Mucosa of descending colon (tissue), 3 donors: ENCODE measurements around the gene OR51G1. TPM values are rescaled to one million over a fixed set of nuclear protein-coding genes. Genes with fewer than 3 reads are reported as not detected.
A peak's percentile ranks its signal among the peaks of the same experiment; 100 is the strongest.

Experiments used
- ATAC-seq: fragments of 200-7000 bp; cut with Tn5 transposase; one replicate; pipeline ENCODE4 v1.9.1; 2020; ENCODE audit warnings: mild to moderate bottlenecking, moderate library complexity
- DNase-seq, 3 donors: peaks; one replicate each; pipeline ENCODE4 v3.0.0-alpha.2; 2020
- H3K36me3 ChIP-seq: fragments of 200-600 bp; one replicate; pipeline ENCODE4 v1.8.0; 2021; ENCODE audit warnings: low read depth, mild to moderate bottlenecking
- H3K4me1 ChIP-seq: fragments of 200-600 bp; one replicate; pipeline ENCODE4 v1.8.0; 2021; ENCODE audit warnings: low read depth, mild to moderate bottlenecking
- H3K4me3 ChIP-seq: fragments of 200-600 bp; one replicate; pipeline ENCODE4 v1.8.0; 2021; ENCODE audit warnings: mild to moderate bottlenecking
- H3K9me3 ChIP-seq: fragments of 200-600 bp; one replicate; pipeline ENCODE4 v1.8.0; 2021; ENCODE audit warnings: mild to moderate bottlenecking
- CTCF ChIP-seq: fragments of 200-600 bp; IDR thresholded peaks from one replicate; pipeline ENCODE4 v1.8.0; 2022; ENCODE audit warnings: antibody characterized with exemption, mild to moderate bottlenecking
- intact Hi-C, 2 donors: fragments of 100-400 bp; cut with DNase I in 1 of 2; cut with micrococcal nuclease in 1 of 2; formaldehyde crosslinking; loops; one replicate each; pipeline versions ENCODE4 v1.11.0 to v1.11.1; 2022; cut with DNase I, micrococcal nuclease
- total RNA-seq, 3 donors: library from RNA; stranded (reverse); fragmentation: NEBNext Ultra II Directional in 2 of 3; extraction: Animal tissue kit (Norgen Biotek cat#: 25700) in 2 of 3; gene quantifications; one replicate each; pipeline versions ENCODE4 v1.2.1 to v1.2.4, GENCODE V29; 2021 to 2023
- donor health status: DM: no; HTN: no; CAD: no; lungs with moderate emphysema.
- donor health status: DM: no; HTN: no; CAD: no.
- donor health status: DM: no; HTN: yes; CAD: no.

Gene OR51G1
- total RNA-seq, 3 donors from 2014 or later, result not detected

GRCh38 chr11:4886186-4886585 is 38.0 kb downstream of the OR51G1 start:
- Histone ChIP-seq H3K4me3 (no peak overlapping the region), H3K36me3 (no peaks in the 10 kb centered on the region), H3K9me3 (no peaks in the 10 kb centered on the region), H3K4me1 (no peaks in the 10 kb centered on the region)
- DNase-seq (no peak), ATAC-seq (peak; percentile 69)
- no peak for TF ChIP-seq CTCF
- intact Hi-C loops, result no loop called here

- Histone ChIP-seq H3K4me3 (no peak overlapping the region), H3K9me3 (no peaks in the 10 kb centered on the region), H3K4me1 (no peaks in the 10 kb centered on the region), H3K36me3 (no peaks in the 10 kb centered on the region)
- TF ChIP-seq CTCF, result no peak
- intact Hi-C loops, result no loop called here
- no peak for DNase-seq
- no peak for ATAC-seq
These were observed 39.8 kb downstream of the OR51G1 start for GRCh38 chr11:4884361-4884760.

GRCh38 chr11:4882543-4882942 is 41.6 kb downstream of the OR51G1 start:
- no peak for ATAC-seq

GRCh38 chr11:4881860-4882500 is 42.2 kb downstream of the OR51G1 start, which contains the start of gene OR51T1:
Gene OR51T1, plus strand, starts transcription at chr11:4881900. Its CDS starts 0 bp downstream, at chr11:4881900.
- no peak within 1 kb of the TSS for H3K4me3 ChIP-seq
- DNase-seq (no peak), ATAC-seq (no peak)
- no peaks in the 10 kb centered on the region for H3K4me1 ChIP-seq
- no peak for TF ChIP-seq CTCF
- H3K36me3 ChIP-seq, result no peaks in the 10 kb centered on the region
- no peaks in the 10 kb centered on the region for H3K9me3 ChIP-seq
- intact Hi-C loops, result no loop called here

More at GRCh38 chr11:4882543-4882942, 41.6 kb downstream of the OR51G1 start:
- no peak for DNase-seq
- Histone ChIP-seq H3K9me3 (no peaks in the 10 kb centered on the region), H3K36me3 (no peaks in the 10 kb centered on the region), H3K4me3 (no peak overlapping the region), H3K4me1 (no peaks in the 10 kb centered on the region)
- intact Hi-C loops, result no loop called here
- TF ChIP-seq CTCF, result no peak

GRCh38 chr11:4881188-4881587 is 43.0 kb downstream of the OR51G1 start:
- no peak for DNase-seq

More at GRCh38 chr11:4881188-4881587, 43.0 kb downstream of the OR51G1 start:
- ATAC-seq, result no peak
- no peak for TF ChIP-seq CTCF
- no peak overlapping the region for H3K4me3 ChIP-seq
- H3K9me3 ChIP-seq, result no peaks in the 10 kb centered on the region
- intact Hi-C loops, result no loop called here
- no peaks in the 10 kb centered on the region for H3K4me1 ChIP-seq
- no peaks in the 10 kb centered on the region for H3K36me3 ChIP-seq

Other genes with a start within 250 kb of the OR51G1 start
- 10 to 100 TPM in 1 of 3 donors, 1 to 10 TPM in 1, under 1 TPM in 1; 0.46 to 11.0 (median 1.0) TPM for gene OR51E2, start 226.5 kb downstream of the OR51G1 start, total RNA-seq
- gene MMP26, start 219.6 kb downstream of the OR51G1 start, total RNA-seq, result not detected
- not detected for gene OR51F1, start 154.4 kb downstream of the OR51G1 start, total RNA-seq
- gene OR52R1, start 120.0 kb downstream of the OR51G1 start, total RNA-seq, result not detected
- gene OR51F2, start 103.0 kb downstream of the OR51G1 start, total RNA-seq, result not detected
- not detected for gene OR51S1, start 75.1 kb downstream of the OR51G1 start, total RNA-seq
- not detected for gene OR51T1, start 42.4 kb downstream of the OR51G1 start, total RNA-seq
- gene OR51A7, start 20.6 kb downstream of the OR51G1 start, total RNA-seq, result not detected
- not detected for gene OR51G2, start 5.0 kb downstream of the OR51G1 start, total RNA-seq
- not detected for gene OR51A4, start 23.3 kb upstream of the OR51G1 start, total RNA-seq
- not detected for gene OR51A2, start 31.4 kb upstream of the OR51G1 start, total RNA-seq
- gene OR51L1, start 70.5 kb upstream of the OR51G1 start, total RNA-seq, result not detected
- gene OR52J3, start 122.2 kb upstream of the OR51G1 start, total RNA-seq, result not detected
- not detected for gene OR52E2, start 135.3 kb upstream of the OR51G1 start, total RNA-seq
- not detected for gene OR52E1, start 145.2 kb upstream of the OR51G1 start, total RNA-seq
- not detected for gene OR52A5, start 214.0 kb upstream of the OR51G1 start, total RNA-seq
- not detected for gene OR52A1, start 230.4 kb upstream of the OR51G1 start, total RNA-seq